Omental fat pad (tissue), 4 donors: ENCODE data around the gene RASAL2. TPM values are rescaled to one million over a fixed set of nuclear protein-coding genes. Genes with fewer than 3 reads are reported as not detected.

Experiments used
- ATAC-seq: fragments of 150-250 bp; one replicate; pipeline ENCODE4 v1.9.1; 2016; ENCODE audit warnings: mild to moderate bottlenecking, moderate library complexity; ENCODE audit not compliant: low FRiP score
- DNase-seq: peaks from one replicate; pipeline ENCODE4 v3.0.0-alpha.2; 2019; ENCODE audit warnings: low spot score
- CTCF ChIP-seq, 3 donors: fragments of 450-650 bp; IDR thresholded peaks; one replicate each; pipeline ENCODE4 v1.5.1; 2016 to 2017; ENCODE audit warnings: antibody characterized with exemption in 3 of 3, mild to moderate bottlenecking in 3 of 3, moderate library complexity in 2 of 3
- total RNA-seq, 4 donors: library from RNA; depleted of rRNA; stranded (reverse); fragments of >200 nt; gene quantifications; one replicate each; pipeline ENCODE4 v1.1.0, GENCODE V29; 2016

Gene RASAL2
- total RNA-seq, 4 donors from 2014 or later = 13.5 to 52.3 (median 30.9) TPM

DNA sequence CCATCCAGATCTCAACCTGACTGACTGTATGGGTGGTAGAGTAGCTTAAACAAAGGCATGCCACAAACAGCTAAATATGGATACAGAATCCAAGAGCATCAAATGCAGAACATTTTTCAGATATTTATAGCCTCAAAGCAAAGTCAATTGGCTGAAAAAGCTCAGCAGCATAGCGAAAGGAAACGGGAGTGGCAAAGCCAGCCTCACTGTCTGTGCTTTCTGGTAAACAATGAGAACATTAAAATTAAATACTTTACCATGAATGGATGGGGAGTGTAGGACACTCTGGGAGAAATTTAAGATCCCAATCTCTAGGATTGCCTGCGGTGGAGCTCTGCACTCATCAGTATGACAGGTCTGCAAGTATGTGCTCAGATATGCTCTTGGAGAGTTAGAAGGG is 4.4 kb downstream of the RASAL2 start:
- DNase-seq (no peak), ATAC-seq (no peak)
- no peak for TF ChIP-seq CTCF (IDR thresholded peaks at IDR 0.05)

DNA sequence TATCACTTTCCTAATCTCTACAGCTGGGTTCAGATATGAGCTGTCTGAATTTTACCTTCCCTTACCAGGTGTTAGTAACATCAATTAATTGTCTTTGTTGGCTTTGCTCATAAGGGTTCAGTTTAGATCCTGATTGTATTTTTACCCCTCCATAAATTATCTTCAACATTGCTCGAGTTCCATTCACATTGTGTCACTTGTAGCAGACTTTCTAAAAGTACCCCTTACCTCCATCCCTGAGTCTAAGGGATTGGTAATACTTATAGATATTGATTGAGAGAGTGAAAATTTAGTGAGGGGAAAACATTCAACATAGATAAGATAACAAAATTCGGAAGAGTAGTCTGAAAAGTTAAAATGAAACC is 7.3 kb downstream of the RASAL2 start:
- no peak for TF ChIP-seq CTCF (IDR thresholded peaks at IDR 0.05)
- peak; percentile 41 for ATAC-seq

DNA sequence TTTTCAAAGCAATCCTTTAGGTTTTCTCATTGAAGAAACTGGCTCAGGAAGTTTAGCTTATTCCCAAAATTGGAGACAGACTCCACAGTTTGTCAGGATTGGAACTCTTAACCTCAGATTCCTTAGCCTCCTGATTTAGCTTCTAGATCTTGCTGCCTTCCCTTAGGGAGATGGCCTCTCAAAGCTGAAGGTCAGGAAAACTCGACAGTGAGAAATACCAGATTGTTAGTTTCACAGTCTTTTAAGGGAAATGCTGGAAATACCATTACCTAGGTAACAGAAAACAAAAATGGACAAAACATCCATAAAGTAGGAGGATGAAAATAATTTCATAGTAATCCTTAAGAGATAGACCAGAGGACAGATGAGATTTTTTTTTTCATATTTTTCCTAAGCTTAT is 7.8 kb downstream of the RASAL2 start:
- DNase-seq (no peak), ATAC-seq (peak; percentile 44)
- TF ChIP-seq CTCF (IDR thresholded peaks at IDR 0.05) = no peak

More for the DNA sequence above, 7.3 kb downstream of the RASAL2 start:
- DNase-seq = no peak

GRCh38 chr1:178102218-178102617 is 8.3 kb downstream of the RASAL2 start:
- no peak for DNase-seq
- ATAC-seq = no peak
- TF ChIP-seq CTCF (IDR thresholded peaks at IDR 0.05) = no peak

GRCh38 chr1:178107823-178108222 is 13.9 kb downstream of the RASAL2 start:
- TF ChIP-seq CTCF (IDR thresholded peaks at IDR 0.05) = no peak
- ATAC-seq (no peak), DNase-seq (no peak)

DNA sequence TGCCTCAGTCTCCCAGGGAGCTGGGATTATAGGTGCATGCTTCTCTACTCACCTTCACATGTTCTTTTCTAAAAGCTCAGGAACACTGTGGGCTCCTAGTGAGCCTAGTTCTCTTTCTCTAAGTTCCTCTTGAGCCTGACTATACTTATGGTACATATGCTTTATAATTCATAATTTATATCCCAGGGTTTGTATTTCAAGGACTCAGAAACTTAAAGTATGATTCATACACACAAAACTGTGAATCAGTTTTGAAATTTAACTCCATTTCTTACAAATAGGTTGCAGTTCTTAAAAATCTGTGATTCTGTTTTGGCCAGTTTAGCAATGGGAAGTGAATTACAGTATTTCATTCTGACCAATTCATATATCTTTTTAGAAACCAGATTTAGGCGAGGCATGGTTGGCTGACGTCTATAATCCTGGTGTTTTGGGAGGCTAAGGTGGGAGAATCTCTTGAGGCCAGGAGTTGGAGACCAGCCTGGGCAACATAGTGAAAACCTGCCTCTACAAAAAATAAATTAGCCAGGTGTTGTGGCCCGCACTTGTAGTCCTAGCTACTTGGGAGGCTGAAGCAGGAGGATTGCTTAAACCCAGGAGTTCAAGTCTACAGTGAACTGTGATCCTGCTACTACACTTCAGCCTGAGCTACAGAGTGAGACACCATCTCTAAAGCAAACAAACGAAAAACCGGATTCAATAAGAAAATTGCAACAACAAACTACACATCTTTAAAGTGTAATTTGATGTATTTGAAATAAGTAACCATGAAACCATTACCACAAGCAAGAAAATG is 15.6 kb downstream of the RASAL2 start:
- TF ChIP-seq CTCF (IDR thresholded peaks at IDR 0.05) = no peak

DNA sequence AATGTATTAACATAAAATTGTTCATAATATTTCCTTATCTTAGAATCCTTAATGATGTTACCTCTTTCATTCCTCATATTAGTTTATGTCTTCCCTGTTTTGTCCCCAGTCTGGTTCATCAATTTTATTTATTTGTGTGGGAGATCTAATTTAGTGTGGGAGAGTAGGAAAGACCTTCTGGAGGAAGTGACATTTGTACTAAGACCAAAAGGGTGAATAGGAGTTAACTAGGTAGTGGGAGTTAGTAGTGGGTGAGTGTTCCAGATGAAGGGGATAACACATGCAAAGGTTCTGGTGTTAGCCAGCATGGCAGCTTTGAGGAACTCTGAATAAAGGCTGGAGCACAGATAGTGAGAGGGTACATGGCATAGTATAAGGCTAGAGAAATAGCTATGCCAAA is 21.4 kb downstream of the RASAL2 start:
- DNase-seq (no peak), ATAC-seq (no peak)
- TF ChIP-seq CTCF (IDR thresholded peaks at IDR 0.05) = no peak

More for the DNA sequence above, 15.6 kb downstream of the RASAL2 start:
- no peak for ATAC-seq
- no peak for DNase-seq
